HepG2 (cell line): ENCODE measurements around the gene TOP3B. TPM values are rescaled to one million over a fixed set of nuclear protein-coding genes. Genes with fewer than 3 reads are reported as not detected.

Experiments
- ATAC-seq: fragments of 200-7000 bp; cut with Tn5 transposase; 3 replicates; pipeline ENCODE4 v1.9.1; 2020; ENCODE audit warnings: mild to moderate bottlenecking, moderate library complexity
- BruUV-seq: library from RNA; stranded (reverse); fragments of 400-500 nt; replicated peaks from 2 replicates; lab custom pipeline; 2021; lab: Mats Ljungman, UMichigan
- CTCF ChIA-PET: fragments of 300-600 bp; formaldehyde crosslinking; extraction: SDS; loops from one replicate; lab custom pipeline; 2021; ENCODE audit warnings: low total read pairs, inconsistent platforms, low intra/inter-chr PET ratio; lab: Yijun Ruan, JAX
- POLR2A ChIA-PET: fragments of 350-600 bp; sonication (Branson Sonifier 250); formaldehyde crosslinking; loops from one replicate; lab custom pipeline; 2020; ENCODE audit warnings: antibody characterized with exemption, inconsistent platforms; lab: Yijun Ruan, JAX
- DNase-seq: peaks from one replicate; pipeline ENCODE4 v3.0.0-alpha.2; 2015; ENCODE audit warnings: low spot score
- FAIRE-seq: peaks from 3 replicates; lab custom pipeline; 2011; peaks lifted over from hg19 to GRCh38; lab: Jason Lieb, UNC
- H2AFZ ChIP-seq: one replicate; pipeline ENCODE4 v1.6.1; 2011; ENCODE audit warnings: low read length, inconsistent platforms
- H3K27ac ChIP-seq: fragments of 300-600 bp; 3 replicates; pipeline ENCODE4 v1.8.0; 2011; ENCODE audit warnings: mixed run types, mild to moderate bottlenecking, mixed read lengths, low read length, inconsistent platforms; ENCODE audit not compliant: insufficient read depth; ENCODE audit errors: extremely low read length
- H3K27me3 ChIP-seq, 2 experiments: fragments of 200-600 bp in 1 of 2; 2 replicates in 1 of 2; 3 replicates in 1 of 2; pipeline versions ENCODE4 v1.6.0 to v1.8.0; 2011; ENCODE audit warnings: low read length in 2 of 2, mild to moderate bottlenecking in 2 of 2, moderate library complexity in 2 of 2, inconsistent platforms in 1 of 2; ENCODE audit not compliant: insufficient read depth in 2 of 2, control insufficient read depth in 1 of 2
- H3K36me3 ChIP-seq, 2 experiments: fragments of 200-600 bp in 1 of 2; replicated peaks in 1 of 2; 2 replicates in 1 of 2; 3 replicates in 1 of 2; pipeline versions ENCODE4 v1.5.1 to v1.8.0; 2011; ENCODE audit warnings: low read length in 2 of 2, inconsistent platforms in 1 of 2; ENCODE audit not compliant: insufficient read depth in 2 of 2, control insufficient read depth in 1 of 2
- H3K4me1 ChIP-seq: 2 replicates; pipeline ENCODE4 v1.5.1; 2012; ENCODE audit warnings: low read length, inconsistent platforms; ENCODE audit not compliant: insufficient read depth
- H3K4me2 ChIP-seq: 2 replicates; pipeline ENCODE4 v1.6.0; 2011; ENCODE audit warnings: low read depth, low read length, inconsistent platforms
- H3K4me3 ChIP-seq, 3 experiments: fragments of 200-600 bp in 1 of 3; sonication (generic), shearing (Covaris generic) in 1 of 3; replicated peaks in 1 of 3; 2 replicates each; pipeline ENCODE4 v1.5.1; 2011 to 2016; ENCODE audit warnings: low read length in 3 of 3, inconsistent platforms in 2 of 3, low read depth in 2 of 3, mild to moderate bottlenecking in 2 of 3, control low read depth in 1 of 3, mixed read lengths in 1 of 3; ENCODE audit not compliant: insufficient read depth in 1 of 3
- H3K79me2 ChIP-seq: one replicate; pipeline ENCODE4 v1.6.1; 2011; ENCODE audit warnings: low read length, inconsistent platforms; ENCODE audit not compliant: insufficient read depth
- H3K9ac ChIP-seq: 2 replicates; pipeline ENCODE4 v1.6.0; 2011; ENCODE audit warnings: mild to moderate bottlenecking, low read depth, low read length, inconsistent platforms; ENCODE audit not compliant: insufficient read depth
- H3K9me3 ChIP-seq: 2 replicates; pipeline ENCODE4 v1.5.1; 2012; ENCODE audit warnings: mild to moderate bottlenecking, low read length
- H4K20me1 ChIP-seq: 2 replicates; pipeline ENCODE4 v1.6.0; 2011; ENCODE audit warnings: inconsistent platforms, mild to moderate bottlenecking, low read length, moderate library complexity; ENCODE audit not compliant: insufficient read depth
- ATF7-NPFF ChIP-seq: sonication (generic); formaldehyde crosslinking; IDR thresholded peaks from 2 replicates; pipeline ENCODE4 v1.8.1; 2023; ENCODE audit warnings: mild to moderate bottlenecking, low read depth, missing genetic modification reagents, moderate library complexity
- DDIT3 ChIP-seq: sonication (generic); formaldehyde crosslinking; IDR thresholded peaks from 2 replicates; pipeline ENCODE4 v1.4.0; 2020; ENCODE audit warnings: mild to moderate bottlenecking, missing genetic modification reagents
- GFI1 ChIP-seq: sonication (generic); formaldehyde crosslinking; IDR thresholded peaks from 2 replicates; pipeline ENCODE4 v1.5.0; 2020; ENCODE audit warnings: missing genetic modification reagents, mild to moderate bottlenecking, borderline replicate concordance
- HCFC1 ChIP-seq: fragments of 150-350 bp; IDR thresholded peaks from 2 replicates; pipeline ENCODE4 v1.6.1; 2014; ENCODE audit warnings: low read depth, low read length
- IKZF1 ChIP-seq: fragments of 450-650 bp; IDR thresholded peaks from 2 replicates; pipeline ENCODE4 v1.7.1; 2016
- KDM5A ChIP-seq: fragments of 200-600 bp; sonication (generic); IDR thresholded peaks from 2 replicates; pipeline ENCODE4 v1.7.0; 2018; ENCODE audit warnings: antibody characterized with exemption, mild to moderate bottlenecking, low read length, borderline replicate concordance
- MAFF ChIP-seq: IDR thresholded peaks from 2 replicates; pipeline ENCODE4 v1.6.1; 2011; ENCODE audit warnings: low read depth, low read length, improper control_type of control experiment
- MXD1 ChIP-seq: sonication (generic); formaldehyde crosslinking; IDR thresholded peaks from 2 replicates; pipeline ENCODE4 v1.4.0; 2020; ENCODE audit warnings: mild to moderate bottlenecking, missing genetic modification reagents
- SMAD9 ChIP-seq: sonication (generic); formaldehyde crosslinking; IDR thresholded peaks from 2 replicates; pipeline ENCODE4 v1.5.1; 2020; ENCODE audit warnings: mild to moderate bottlenecking, missing genetic modification reagents
- TIGD3 ChIP-seq: sonication (generic); formaldehyde crosslinking; IDR thresholded peaks from 2 replicates; pipeline ENCODE4 v1.5.1; 2020; ENCODE audit warnings: mild to moderate bottlenecking, missing genetic modification reagents, borderline replicate concordance
- ZNF207 ChIP-seq: fragments of 450-650 bp; IDR thresholded peaks from 2 replicates; pipeline ENCODE4 v1.6.1; 2016; ENCODE audit warnings: antibody characterized with exemption, borderline replicate concordance
- ZNF646 ChIP-seq: sonication (generic); formaldehyde crosslinking; IDR thresholded peaks from 2 replicates; pipeline ENCODE4 v1.9.0; 2021; ENCODE audit warnings: mild to moderate bottlenecking, missing genetic modification reagents
- ZNF776 ChIP-seq: sonication (generic); formaldehyde crosslinking; IDR thresholded peaks from 2 replicates; pipeline ENCODE4 v1.4.0; 2020; ENCODE audit warnings: mild to moderate bottlenecking, missing genetic modification reagents
- ZNF780A ChIP-seq: sonication (generic); formaldehyde crosslinking; IDR thresholded peaks from 2 replicates; pipeline ENCODE4 v1.8.0; 2022; ENCODE audit warnings: mild to moderate bottlenecking, missing genetic modification reagents, moderate library complexity
- ZNF850 ChIP-seq: sonication (generic); formaldehyde crosslinking; conservative IDR thresholded peaks from 2 replicates; pipeline ENCODE4 v1.9.0; 2021; ENCODE audit warnings: mild to moderate bottlenecking, missing genetic modification reagents
- ZSCAN29 ChIP-seq: sonication (generic); formaldehyde crosslinking; conservative IDR thresholded peaks from 2 replicates; pipeline ENCODE4 v1.4.0; 2020; ENCODE audit warnings: mild to moderate bottlenecking, missing genetic modification reagents
- WGBS: methylation state at CpG from one replicate; pipeline ENCODE4 v1.1.6; 2017; ENCODE audit warnings: low lambda C conversion rate; 5-methylcytosine and 5-hydroxymethylcytosine counted together
- in situ Hi-C: cut with HindIII; loops from 2 replicates; pipeline ENCODE4 v1.10.0; 2017; ENCODE audit warnings: low pct_unique_long_range_greater_than_20kb; ENCODE audit not compliant: extremely low pct_ligation_motif_present
- intact Hi-C: fragments of 100-400 bp; cut with micrococcal nuclease; formaldehyde crosslinking; loops from one replicate; pipeline ENCODE4 v1.10.0; 2022; ENCODE audit not compliant: unreplicated experiment
- polyA plus RNA-seq, 8 experiments: library from polyadenylated mRNA; depleted of rRNA in 3 of 8; stranded (reverse) in 7 of 8; unstranded in 1 of 8; fragments of >200 nt; fragmentation: Illumina TruSeq in 4 of 8; extraction: Trizol in 4 of 8; gene quantifications; 2 replicates each; pipeline versions ENCODE4 v1.2.1 to v1.2.3, GENCODE V29; 2011 to 2016; ENCODE audit warnings: low read depth in 4 of 8, missing spikeins in 1 of 8, mixed read lengths in 1 of 8; ENCODE audit not compliant: insufficient read depth in 1 of 8
- total RNA-seq, 5 experiments: library from RNA; depleted of rRNA; stranded (reverse); fragments of >200 nt; fragmentation: Illumina TruSeq; extraction: Trizol; gene quantifications; 2 replicates each; pipeline ENCODE4 v1.2.3, GENCODE V29; 2016; ENCODE audit warnings: low read depth in 1 of 5

Gene TOP3B
- total and polyA plus RNA-seq, 2 of the 13 experiments (the other 11 are each of a cell fraction or from before 2014, with no cell fraction given) = 28.5 to 29.7 TPM

- Histone ChIP-seq H3K9ac (peak overlapping the region; percentile 46), H3K4me3 (0 out of 6 replicates have a peak overlapping the region, but pooled peaks of 1 of the 3 experiments have one; percentile 78), H3K36me3 (peaks cover 2 to 37% of the 10 kb centered on the region in 2 experiments; a peak in 4 of 5 replicates), H3K4me2 (peak overlapping the region; percentile 96), H2AFZ (no peak overlapping the region), H3K4me1 (peaks cover 18% of the 10 kb centered on the region), H3K79me2 (no peaks in the 10 kb centered on the region), H4K20me1 (no peaks in the 10 kb centered on the region), H3K27me3 (no peaks in the 10 kb centered on the region), H3K9me3 (no peaks in the 10 kb centered on the region), H3K27ac (no peak overlapping the region)
- CTCF ChIA-PET = interaction anchor here (1.6 to 2.0 kb wide), 2 partner anchors 16 to 224 kb away, joined by 15 to 25 read pairs; partner anchors contain the start of gene PPM1F
- no TSS peak for BruUV-seq
- FAIRE-seq (no peak), ATAC-seq (peak; percentile 13), DNase-seq (no peak)
- in situ Hi-C loops = no loop called here
- WGBS = 93% methylated on average over 18 of the region's 20 CpGs
- POLR2A ChIA-PET = interaction anchor here (1.8 kb wide), 1 partner anchor 16 kb away, joined by 16 read pairs; the partner anchor contains the start of gene PPM1F
- intact Hi-C loops = loop anchor here (5.0 kb wide), 1 partner anchor 70 kb away; the partner anchor contains the start of gene MAPK1
- TF ChIP-seq ZSCAN29 (CRISPR knock-in tag) = no peak
- no peak for TF ChIP-seq ZNF776
- no peak for TF ChIP-seq ZNF646
- TF ChIP-seq MXD1 = no peak
- TF ChIP-seq ZNF207 = no peak
- no peak for TF ChIP-seq HCFC1
- no peak for TF ChIP-seq IKZF1
- no peak for TF ChIP-seq ZNF780A (CRISPR knock-in tag)
- TF ChIP-seq ATF7-NPFF = no peak
- TF ChIP-seq TIGD3 (CRISPR knock-in tag) = no peak
- TF ChIP-seq SMAD9 (CRISPR knock-in tag) = no peak
- no peak for TF ChIP-seq DDIT3 (CRISPR knock-in tag)
- TF ChIP-seq KDM5A = no peak
- no peak for TF ChIP-seq MAFF
- no peak for TF ChIP-seq GFI1 (CRISPR knock-in tag)
- no peak for TF ChIP-seq ZNF850
Measured at GRCh38 chr22:21937041-21937820, 45.4 kb downstream of the TOP3B start.
